Gastroesophageal sphincter (tissue), 4 donors: ENCODE data around the gene NBDY. TPM values are rescaled to one million over a fixed set of nuclear protein-coding genes. Genes with fewer than 3 reads are reported as not detected.
"Not testable (repeated sequence)": the region's sequence is repeated elsewhere in the genome, so short reads cannot be mapped to it uniquely, and the experiment has no call there.

Experiments
- ATAC-seq: fragments of 150-250 bp; one replicate; pipeline ENCODE4 v1.9.1; 2016; ENCODE audit warnings: mild to moderate bottlenecking, moderate library complexity
- H3K27ac ChIP-seq, 4 donors: fragments of 200-600 bp; sonication (generic) in 3 of 4; 1 replicate in 3 of 4; 2 replicates in 1 of 4; pipeline ENCODE4 v1.5.1; 2016 to 2019
- H3K27me3 ChIP-seq: fragments of 200-600 bp; sonication (generic); one replicate; pipeline ENCODE4 v1.5.1; 2019
- H3K36me3 ChIP-seq, 2 donors: fragments of 200-600 bp; sonication (generic); one replicate each; pipeline ENCODE4 v1.5.1; 2019; ENCODE audit warnings: control low read depth in 1 of 2
- H3K4me1 ChIP-seq, 3 donors: fragments of 200-600 bp; sonication (generic); 1 replicate in 2 of 3; 2 replicates in 1 of 3; pipeline ENCODE4 v1.5.1; 2016 to 2019; ENCODE audit warnings: control low read depth in 2 of 3
- H3K4me3 ChIP-seq, 2 donors: fragments of 200-600 bp; sonication (generic); one replicate each; pipeline ENCODE4 v1.5.1; 2019; ENCODE audit warnings: mild to moderate bottlenecking in 1 of 2, moderate library complexity in 1 of 2
- H3K9me3 ChIP-seq, 3 donors: fragments of 200-600 bp; sonication (generic); one replicate each; pipeline ENCODE4 v1.5.1; 2017 to 2019; ENCODE audit warnings: control low read depth in 2 of 3
- EP300 ChIP-seq: sonication (generic); formaldehyde crosslinking; IDR thresholded peaks from one replicate; pipeline ENCODE4 v1.6.1; 2017; ENCODE audit warnings: antibody characterized with exemption, mild to moderate bottlenecking
- POLR2A ChIP-seq, 2 donors: fragments of 450-650 bp; IDR thresholded peaks; one replicate each; pipeline ENCODE4 v1.6.1; 2017; ENCODE audit warnings: antibody characterized with exemption in 2 of 2, mild to moderate bottlenecking in 2 of 2, moderate library complexity in 1 of 2
- POLR2AphosphoS5 ChIP-seq: sonication (generic); formaldehyde crosslinking; IDR thresholded peaks from one replicate; pipeline ENCODE4 v1.6.1; 2017; ENCODE audit warnings: antibody characterized with exemption
- WGBS, 2 donors: methylation state at CpG; one replicate each; pipeline ENCODE4 v1.1.5; 2018; ENCODE audit warnings: low coverage in 1 of 2; 5-methylcytosine and 5-hydroxymethylcytosine counted together
- total RNA-seq, 4 donors: library from RNA; depleted of rRNA; stranded (reverse); fragments of >200 nt; gene quantifications; one replicate each; pipeline ENCODE4 v1.1.0, GENCODE V29; 2016
- TF ChIP-seq, protein P1 (sequence below), 4 experiments: fragments of 200-600 bp in 2 of 4; fragments of 450-650 bp in 2 of 4; sonication (generic) in 1 of 4; IDR thresholded peaks; one replicate each; pipeline ENCODE4 v1.5.1; 2017 to 2019; ENCODE audit warnings: antibody characterized with exemption in 4 of 4, mild to moderate bottlenecking in 2 of 4, moderate library complexity in 2 of 4

The NBDY gene
- total RNA-seq, 4 donors from 2014 or later, result 6.6 to 16.0 (median 12.0) TPM

DNA sequence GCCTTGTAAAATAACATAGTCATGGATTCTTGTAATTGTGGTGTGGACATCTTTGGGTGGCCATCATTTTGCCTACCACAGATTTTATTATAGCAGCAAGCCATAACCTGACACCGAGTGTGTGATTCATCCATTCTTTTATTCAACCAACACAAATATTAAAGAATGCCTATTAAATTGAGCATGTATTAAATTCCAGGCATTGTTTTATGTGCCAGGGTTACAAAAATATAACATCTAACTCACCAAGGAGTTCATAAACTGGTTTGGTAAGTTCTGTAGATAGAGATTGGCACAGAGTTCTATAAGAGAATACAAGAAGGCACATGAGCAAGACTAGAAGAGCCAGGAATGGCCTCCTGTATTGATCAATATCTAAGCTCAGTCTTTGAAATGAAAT, 18.0 kb downstream of the NBDY start:
- ATAC-seq, result no peak
- WGBS, 2 donors, result 70 to 82% methylated on average over 1 of the region's 1 CpG

DNA sequence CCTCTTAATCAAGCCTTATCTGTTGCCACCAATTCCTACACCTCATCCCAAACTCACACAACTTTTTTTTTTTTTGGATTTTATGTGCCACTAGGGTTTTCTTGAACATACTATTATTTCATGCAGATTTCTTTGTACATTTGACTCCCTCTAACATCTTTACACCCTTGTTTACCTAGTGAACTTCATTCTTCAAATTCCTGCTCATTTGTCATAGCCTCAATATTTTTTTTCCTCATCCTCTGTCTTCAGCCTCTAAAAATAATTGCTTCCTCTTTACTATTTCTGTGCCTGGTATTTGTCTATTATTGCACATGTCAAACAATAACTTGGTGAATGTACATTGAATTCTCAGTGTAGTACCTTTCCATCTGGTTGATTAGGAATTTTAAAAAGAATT, 22.0 kb downstream of the NBDY start:
- ATAC-seq, result no peak
- H3K4me1 ChIP-seq, result no peaks in the 10 kb centered on the region
- no peaks in the 10 kb centered on the region for H3K27me3 ChIP-seq
- TF ChIP-seq EP300 (no peak), POLR2A (IDR thresholded peaks at IDR 0.05) (no peak), POLR2AphosphoS5 (no peak)
- TF ChIP-seq, protein P1, sequence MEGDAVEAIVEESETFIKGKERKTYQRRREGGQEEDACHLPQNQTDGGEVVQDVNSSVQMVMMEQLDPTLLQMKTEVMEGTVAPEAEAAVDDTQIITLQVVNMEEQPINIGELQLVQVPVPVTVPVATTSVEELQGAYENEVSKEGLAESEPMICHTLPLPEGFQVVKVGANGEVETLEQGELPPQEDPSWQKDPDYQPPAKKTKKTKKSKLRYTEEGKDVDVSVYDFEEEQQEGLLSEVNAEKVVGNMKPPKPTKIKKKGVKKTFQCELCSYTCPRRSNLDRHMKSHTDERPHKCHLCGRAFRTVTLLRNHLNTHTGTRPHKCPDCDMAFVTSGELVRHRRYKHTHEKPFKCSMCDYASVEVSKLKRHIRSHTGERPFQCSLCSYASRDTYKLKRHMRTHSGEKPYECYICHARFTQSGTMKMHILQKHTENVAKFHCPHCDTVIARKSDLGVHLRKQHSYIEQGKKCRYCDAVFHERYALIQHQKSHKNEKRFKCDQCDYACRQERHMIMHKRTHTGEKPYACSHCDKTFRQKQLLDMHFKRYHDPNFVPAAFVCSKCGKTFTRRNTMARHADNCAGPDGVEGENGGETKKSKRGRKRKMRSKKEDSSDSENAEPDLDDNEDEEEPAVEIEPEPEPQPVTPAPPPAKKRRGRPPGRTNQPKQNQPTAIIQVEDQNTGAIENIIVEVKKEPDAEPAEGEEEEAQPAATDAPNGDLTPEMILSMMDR (IDR thresholded peaks at IDR 0.05), result no peak
- H3K4me3 ChIP-seq, result no peak overlapping the region
- H3K36me3 ChIP-seq, result no peaks in the 10 kb centered on the region
- H3K9me3 ChIP-seq, result no peaks in the 10 kb centered on the region
- no peak overlapping the region for H3K27ac ChIP-seq

More for the DNA sequence above, 18.0 kb downstream of the NBDY start:
- H3K4me1 ChIP-seq, result no peaks in the 10 kb centered on the region
- no peaks in the 10 kb centered on the region for H3K9me3 ChIP-seq
- no peak overlapping the region for H3K27ac ChIP-seq
- H3K4me3 ChIP-seq, result no peak overlapping the region
- TF ChIP-seq, protein P1 (IDR thresholded peaks at IDR 0.05), result no peak
- TF ChIP-seq POLR2AphosphoS5 (no peak), POLR2A (IDR thresholded peaks at IDR 0.05) (no peak), EP300 (no peak)
- H3K27me3 ChIP-seq, result no peaks in the 10 kb centered on the region
- H3K36me3 ChIP-seq, result no peaks in the 10 kb centered on the region

DNA sequence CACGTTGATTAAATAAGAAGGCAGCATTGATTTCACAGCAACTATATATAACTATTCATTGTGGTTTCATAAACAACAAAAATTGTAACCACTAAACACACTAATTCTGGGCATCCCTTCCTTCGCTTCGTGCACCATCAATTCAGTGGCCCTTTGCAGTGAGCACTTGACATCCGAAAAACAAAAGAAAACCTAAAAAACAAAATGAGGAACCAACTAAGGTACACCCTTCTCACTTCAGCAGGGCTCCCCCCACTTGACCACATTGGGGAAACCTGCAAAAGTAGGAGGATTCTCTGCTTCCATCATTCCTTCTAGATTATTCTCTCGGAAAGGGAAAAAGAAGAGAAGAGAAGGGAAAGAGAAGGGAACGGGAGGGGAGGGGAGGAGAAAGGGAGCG, 28.3 kb downstream of the NBDY start:
- H3K27ac ChIP-seq, result no peak overlapping the region
- H3K36me3 ChIP-seq, result no peaks in the 10 kb centered on the region
- no peaks in the 10 kb centered on the region for H3K27me3 ChIP-seq
- TF ChIP-seq, protein P1 (IDR thresholded peaks at IDR 0.05), result no peak
- H3K4me1 ChIP-seq, result no peaks in the 10 kb centered on the region
- H3K4me3 ChIP-seq, result no peak overlapping the region
- H3K9me3 ChIP-seq, result no peaks in the 10 kb centered on the region
- WGBS, 2 donors, result 73 to 89% methylated on average over 4 to 5 of the region's 7 CpGs
- no peak for ATAC-seq

DNA sequence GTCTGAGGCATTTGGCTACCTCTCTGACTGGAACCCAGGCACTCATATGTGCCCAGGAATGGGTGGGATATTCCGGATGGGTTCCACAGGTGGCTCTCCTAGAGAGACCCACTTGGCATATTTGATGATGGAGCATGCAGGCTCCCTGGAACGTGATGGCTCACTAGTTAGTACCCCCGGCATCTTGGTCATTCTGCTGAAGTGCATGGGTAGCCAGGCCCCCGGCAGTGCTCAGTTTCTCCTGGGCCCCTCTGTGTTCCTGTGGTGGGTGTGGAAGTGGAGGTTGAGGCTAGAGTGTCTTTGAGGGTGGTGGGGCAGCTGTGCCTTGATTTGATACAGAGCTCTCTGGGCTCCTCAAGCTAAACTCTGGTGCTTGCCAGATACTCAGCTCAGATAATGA, 29.4 kb downstream of the NBDY start:
- H3K4me3 ChIP-seq, result no peak overlapping the region
- peaks cover 0 to 4% (median 0%) of the 10 kb centered on the region in 3 donors for H3K4me1 ChIP-seq
- no peaks in the 10 kb centered on the region for H3K27me3 ChIP-seq
- no CpG with 5 or more reads among the region's 4 CpGs for WGBS, 2 donors
- H3K27ac ChIP-seq, result no peak overlapping the region
- H3K36me3 ChIP-seq, result no peaks in the 10 kb centered on the region
- H3K9me3 ChIP-seq, result no peaks in the 10 kb centered on the region
- TF ChIP-seq POLR2AphosphoS5, result no peak
- no peak for TF ChIP-seq POLR2A (IDR thresholded peaks at IDR 0.05)
- no peak for TF ChIP-seq EP300
- TF ChIP-seq, protein P1 (IDR thresholded peaks at IDR 0.05), result no peak
- no peak for ATAC-seq

DNA sequence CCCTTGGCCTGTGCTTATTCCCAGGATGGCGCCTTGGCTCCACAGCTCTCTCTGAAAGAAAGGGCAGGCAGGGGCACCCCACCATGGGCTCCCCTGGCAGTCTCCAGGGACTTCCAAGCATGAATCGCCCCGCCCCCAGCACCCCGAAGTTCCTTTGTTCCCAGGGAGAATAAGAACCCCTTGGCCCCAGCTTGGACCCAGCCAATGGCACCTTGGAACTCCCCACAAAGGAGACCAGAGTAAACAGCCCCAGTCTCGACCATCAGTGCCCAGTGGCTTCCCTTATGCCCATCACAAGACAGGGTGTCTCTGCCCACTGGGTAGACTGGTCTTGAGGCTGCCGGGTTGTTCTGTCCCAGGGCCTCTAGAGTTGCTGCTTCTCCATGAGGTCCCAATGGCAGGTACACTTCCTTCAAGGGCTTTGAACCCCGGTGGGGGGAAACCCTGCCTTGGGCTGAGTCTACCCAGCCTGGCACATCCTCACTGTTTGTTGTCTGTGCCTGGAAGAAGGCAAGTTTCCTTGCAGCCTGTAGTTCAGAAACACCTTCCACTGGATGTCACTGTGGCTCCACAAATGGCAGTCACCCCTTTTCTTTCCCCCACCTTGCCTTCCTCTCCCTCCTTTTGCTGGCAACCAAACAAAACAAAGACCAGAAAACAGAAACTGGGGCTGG, 30.8 kb downstream of the NBDY start:
- Histone ChIP-seq H3K27me3 (no peaks in the 10 kb centered on the region), H3K36me3 (no peaks in the 10 kb centered on the region), H3K4me3 (no peak overlapping the region), H3K9me3 (no peaks in the 10 kb centered on the region), H3K4me1 (peaks cover 0 to 10% (median 9%) of the 10 kb centered on the region in 3 donors), H3K27ac (no peak overlapping the region)
- no peak for ATAC-seq
- 60% methylated on average over 1 of the region's 7 CpGs; no CpG with 5 or more reads in 1 of the 2 donors for WGBS, 2 donors
- no peak for TF ChIP-seq POLR2A (IDR thresholded peaks at IDR 0.05)
- no peak for TF ChIP-seq POLR2AphosphoS5
- TF ChIP-seq, protein P1 (IDR thresholded peaks at IDR 0.05), result no peak
- no peak for TF ChIP-seq EP300

DNA sequence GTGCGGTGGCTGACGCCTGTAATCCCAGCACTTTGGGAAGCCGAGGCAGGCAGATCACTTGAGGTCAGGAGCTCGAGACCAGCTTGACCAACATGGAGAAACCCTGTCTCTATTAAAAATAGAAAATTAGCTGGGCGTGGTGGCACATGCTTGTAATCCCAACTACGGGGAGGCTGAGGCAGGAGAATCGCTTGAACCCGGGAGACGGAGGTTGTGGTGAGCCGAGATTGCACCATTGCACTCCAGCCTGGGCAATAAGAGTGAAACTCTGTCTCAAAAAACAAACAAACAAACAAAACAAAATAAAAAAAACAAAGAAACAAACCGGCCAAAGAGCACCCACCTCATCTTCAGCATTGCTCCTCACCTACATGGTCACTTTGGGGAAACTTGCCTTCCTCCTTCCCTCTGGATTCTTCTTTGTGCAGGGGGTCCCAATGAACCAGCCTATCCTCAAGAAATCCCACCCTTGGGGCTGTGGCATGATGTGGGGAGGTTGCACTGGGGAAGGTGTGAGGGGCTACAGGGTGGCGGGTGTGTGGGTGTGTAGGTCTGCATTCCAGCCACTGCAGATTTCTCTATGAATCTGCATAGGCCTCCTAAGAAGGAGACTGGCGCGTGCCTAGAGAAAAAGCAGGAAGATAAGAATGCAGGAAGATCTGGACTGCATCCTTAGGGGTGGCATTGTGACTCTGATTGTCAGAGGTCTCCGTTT, 31.5 kb downstream of the NBDY start:
- ATAC-seq, H3K9me3 ChIP-seq, H3K27ac ChIP-seq, H3K36me3 ChIP-seq, H3K27me3 ChIP-seq, H3K4me3 ChIP-seq: not testable (repeated sequence)
- WGBS, 2 donors, result 87% methylated on average over 3 of the region's 15 CpGs; no CpG with 5 or more reads in 1 of the 2 donors
- peaks cover 0 to 17% (median 16%) of the 10 kb centered on the region in 3 donors for H3K4me1 ChIP-seq
